Upper lobe of left lung (tissue), 6 donors: ENCODE results near the gene BRAT1. TPM values are rescaled to one million over a fixed set of nuclear protein-coding genes. Genes with fewer than 3 reads are reported as not detected.
"Not testable (repeated sequence)": the region's sequence is repeated elsewhere in the genome, so short reads cannot be mapped to it uniquely, and the experiment has no call there.

ENCODE experiments used
- ATAC-seq, 2 donors: fragments of 200-7000 bp; cut with Tn5 transposase; one replicate each; pipeline ENCODE4 v1.9.1; 2022; ENCODE audit warnings: mild to moderate bottlenecking in 2 of 2, moderate library complexity in 2 of 2; ENCODE audit not compliant: low FRiP score in 2 of 2
- DNase-seq, 2 donors: peaks; one replicate each; pipeline ENCODE4 v3.0.0-alpha.2; 2019 to 2020
- H3K27ac ChIP-seq, 4 donors: fragments of 200-600 bp; sonication (generic); one replicate each; pipeline ENCODE4 v1.5.1; 2016 to 2019
- H3K27me3 ChIP-seq, 4 donors: fragments of 200-600 bp; sonication (generic); one replicate each; pipeline ENCODE4 v1.5.1; 2017 to 2019
- H3K36me3 ChIP-seq, 4 donors: fragments of 200-600 bp; sonication (generic); one replicate each; pipeline ENCODE4 v1.5.1; 2016 to 2019
- H3K4me1 ChIP-seq, 4 donors: fragments of 200-600 bp; sonication (generic); one replicate each; pipeline ENCODE4 v1.5.1; 2018 to 2019
- H3K4me3 ChIP-seq, 4 donors: fragments of 200-600 bp; sonication (generic); one replicate each; pipeline ENCODE4 v1.5.1; 2017 to 2019; ENCODE audit warnings: mild to moderate bottlenecking in 2 of 4, moderate library complexity in 1 of 4
- H3K9me3 ChIP-seq, 4 donors: fragments of 200-600 bp; sonication (generic); one replicate each; pipeline ENCODE4 v1.5.1; 2018 to 2019
- EP300 ChIP-seq, 4 donors: sonication (generic); formaldehyde crosslinking; IDR thresholded peaks; one replicate each; pipeline ENCODE4 v1.5.1; 2017; ENCODE audit warnings: antibody characterized with exemption in 4 of 4, control low read depth in 2 of 4
- POLR2A ChIP-seq, 4 donors: fragments of 450-650 bp; IDR thresholded peaks; one replicate each; pipeline ENCODE4 v1.5.1; 2016 to 2017; ENCODE audit warnings: antibody characterized with exemption in 4 of 4, mild to moderate bottlenecking in 2 of 4
- POLR2AphosphoS5 ChIP-seq, 2 donors: sonication (generic); formaldehyde crosslinking; IDR thresholded peaks; one replicate each; pipeline ENCODE4 v1.5.1; 2017; ENCODE audit warnings: antibody characterized with exemption in 2 of 2
- WGBS, 2 donors: methylation state at CpG; one replicate each; pipeline ENCODE4 v1.1.5; 2017 to 2018; 5-methylcytosine and 5-hydroxymethylcytosine counted together
- total RNA-seq, 6 donors: library from RNA; depleted of rRNA in 4 of 6; stranded (reverse); fragments of >200 nt in 4 of 6; gene quantifications; one replicate each; pipeline versions ENCODE4 v1.1.0 to v1.2.1, GENCODE V29; 2016 to 2021
- TF ChIP-seq, protein P1 (sequence below), 6 experiments: fragments of 450-650 bp in 4 of 6; fragments of 200-600 bp in 2 of 6; sonication (generic) in 2 of 6; IDR thresholded peaks; one replicate each; pipeline ENCODE4 v1.5.1; 2016 to 2019; ENCODE audit warnings: antibody characterized with exemption in 6 of 6
- donor health status: DM: no; HTN: no; CAD: no; lungs with moderate emphysema.
- donor health status: DM: no; HTN: yes; CAD: no; lungs with severe emphysema.

The BRAT1 gene
- total RNA-seq, 6 donors from 2014 or later, result 23.9 to 68.3 (median 31.0) TPM

- no peaks in the 10 kb centered on the region for H3K9me3 ChIP-seq
- no peaks in the 10 kb centered on the region for H3K27me3 ChIP-seq
- no peak overlapping the region for H3K4me3 ChIP-seq
- TF ChIP-seq EP300 (IDR thresholded peaks at IDR 0.05), result no peak
- TF ChIP-seq, protein P1, sequence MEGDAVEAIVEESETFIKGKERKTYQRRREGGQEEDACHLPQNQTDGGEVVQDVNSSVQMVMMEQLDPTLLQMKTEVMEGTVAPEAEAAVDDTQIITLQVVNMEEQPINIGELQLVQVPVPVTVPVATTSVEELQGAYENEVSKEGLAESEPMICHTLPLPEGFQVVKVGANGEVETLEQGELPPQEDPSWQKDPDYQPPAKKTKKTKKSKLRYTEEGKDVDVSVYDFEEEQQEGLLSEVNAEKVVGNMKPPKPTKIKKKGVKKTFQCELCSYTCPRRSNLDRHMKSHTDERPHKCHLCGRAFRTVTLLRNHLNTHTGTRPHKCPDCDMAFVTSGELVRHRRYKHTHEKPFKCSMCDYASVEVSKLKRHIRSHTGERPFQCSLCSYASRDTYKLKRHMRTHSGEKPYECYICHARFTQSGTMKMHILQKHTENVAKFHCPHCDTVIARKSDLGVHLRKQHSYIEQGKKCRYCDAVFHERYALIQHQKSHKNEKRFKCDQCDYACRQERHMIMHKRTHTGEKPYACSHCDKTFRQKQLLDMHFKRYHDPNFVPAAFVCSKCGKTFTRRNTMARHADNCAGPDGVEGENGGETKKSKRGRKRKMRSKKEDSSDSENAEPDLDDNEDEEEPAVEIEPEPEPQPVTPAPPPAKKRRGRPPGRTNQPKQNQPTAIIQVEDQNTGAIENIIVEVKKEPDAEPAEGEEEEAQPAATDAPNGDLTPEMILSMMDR (IDR thresholded peaks at IDR 0.05), result no peak
- peaks cover 0 to 5% (median 1%) of the 10 kb centered on the region in 4 donors for H3K36me3 ChIP-seq
- H3K4me1 ChIP-seq, result peaks cover 8 to 17% (median 11%) of the 10 kb centered on the region in 4 donors
- ATAC-seq (no peak), DNase-seq (no peak)
- H3K27ac ChIP-seq, result no peak overlapping the region
- WGBS, 2 donors, result 68 to 93% methylated on average over 12 of the region's 12 CpGs
Measured at GRCh38 chr7:2564970-2565540, 9.7 kb upstream of the BRAT1 start.

DNA sequence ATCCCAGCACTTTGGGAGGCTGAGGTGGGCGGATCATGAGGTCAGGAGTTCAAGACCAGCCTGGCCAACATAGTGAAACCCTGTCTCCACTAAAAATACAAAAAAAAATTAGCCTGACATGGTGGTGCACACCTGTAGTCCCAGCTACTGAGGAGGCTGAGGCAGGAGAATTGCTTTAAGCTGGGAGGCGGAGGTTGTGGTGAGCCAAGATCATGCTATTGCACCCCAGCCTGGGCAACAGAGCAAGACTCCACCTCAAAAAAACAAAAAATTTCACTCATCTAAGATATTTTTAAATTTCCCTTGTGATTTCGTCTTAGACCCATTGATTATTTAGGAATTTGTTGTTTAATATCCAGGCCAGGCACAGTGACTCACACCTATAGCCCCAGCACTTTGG, 8.6 kb upstream of the BRAT1 start:
- H3K27ac ChIP-seq, H3K9me3 ChIP-seq, H3K36me3 ChIP-seq, H3K27me3 ChIP-seq, ATAC-seq, DNase-seq, H3K4me3 ChIP-seq: not testable (repeated sequence)
- WGBS, 2 donors, result 94 to 97% methylated on average over 3 of the region's 3 CpGs
- peaks cover 15 to 25% (median 19%) of the 10 kb centered on the region in 4 donors for H3K4me1 ChIP-seq

- WGBS, 2 donors, result 19 to 21% methylated on average over 11 to 18 of the region's 53 CpGs
- no peaks in the 10 kb centered on the region for H3K9me3 ChIP-seq
- peaks cover 0 to 3% (median 0%) of the 10 kb centered on the region in 4 donors for H3K36me3 ChIP-seq
- no peaks in the 10 kb centered on the region for H3K27me3 ChIP-seq
- peaks cover 24 to 44% (median 28%) of the 10 kb centered on the region in 4 donors for H3K4me1 ChIP-seq
- TF ChIP-seq, protein P1 (IDR thresholded peaks at IDR 0.05), result no peak
- TF ChIP-seq EP300 (IDR thresholded peaks at IDR 0.05), result no peak
- TF ChIP-seq POLR2AphosphoS5 (IDR thresholded peaks at IDR 0.05), result no peak
- TF ChIP-seq POLR2A (IDR thresholded peaks at IDR 0.05), result no peak
- no peak for ATAC-seq
- peak overlapping the region; percentile 65 to 86 (median 74) for H3K27ac ChIP-seq
- H3K4me3 ChIP-seq, result peak overlapping the region; percentile 64 to 100 (median 88)
- no peak for DNase-seq
Measured at GRCh38 chr7:2559283-2559950, 4.1 kb upstream of the BRAT1 start.

DNA sequence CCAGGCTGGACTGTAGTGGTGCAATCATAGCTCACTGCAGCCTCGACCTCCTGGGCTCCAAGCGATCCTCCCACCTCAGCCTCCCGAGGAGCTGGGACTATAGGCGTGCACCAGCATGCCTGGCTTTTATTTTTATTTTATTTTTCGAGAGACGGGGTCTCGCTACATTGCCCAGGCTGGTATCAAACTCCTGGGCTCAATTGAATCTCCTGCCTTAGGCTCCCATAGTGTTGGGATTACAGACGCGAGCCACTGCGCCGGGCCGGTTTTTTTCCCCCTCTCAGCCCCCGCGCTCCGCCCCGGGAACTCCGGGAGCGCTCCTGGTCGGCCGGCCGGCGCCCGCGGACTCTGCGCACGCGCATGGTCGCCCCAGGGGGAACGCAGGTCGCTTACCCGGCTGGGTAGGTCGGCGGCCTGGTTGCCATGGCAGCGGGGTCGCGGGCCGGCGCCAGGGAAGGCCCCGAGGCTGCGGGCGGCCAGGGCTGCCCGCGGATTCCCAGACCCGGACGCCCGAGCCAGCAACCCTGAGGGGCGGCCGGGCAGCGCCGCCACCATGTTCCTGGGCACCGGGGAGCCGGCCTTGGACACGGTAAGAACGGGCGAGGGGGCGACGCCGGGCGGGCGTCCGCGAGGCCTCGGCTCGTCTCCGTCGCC, 3.4 kb upstream of the BRAT1 start, which contains the start of gene IQCE:
TSS of gene IQCE (plus strand) at position 351 of the 654 bp plus-strand sequence. CDS start at position 554, 203 bp downstream.
- DNase-seq (peak; percentile 95 to 99), ATAC-seq (peak; percentile 89)
- H3K27ac ChIP-seq, result peak within 1 kb of the TSS; percentile 65 to 86 (median 74)
- H3K4me1 ChIP-seq, result peaks cover 31 to 51% (median 35%) of the 10 kb centered on the region in 4 donors
- peak within 1 kb of the TSS; percentile 64 to 100 (median 88) for H3K4me3 ChIP-seq
- TF ChIP-seq POLR2AphosphoS5 (IDR thresholded peaks at IDR 0.05) (peak; percentile 20 to 80), EP300 (IDR thresholded peaks at IDR 0.05) (peak in 1 of 4 donors; percentile 2), POLR2A (IDR thresholded peaks at IDR 0.05) (peak in 1 of 4 donors; percentile 54)
- TF ChIP-seq, protein P1 (IDR thresholded peaks at IDR 0.05), result peak in 1 of 6 experiments; percentile 18
- H3K27me3 ChIP-seq, result no peaks in the 10 kb centered on the region
- H3K36me3 ChIP-seq, result peaks cover 0 to 3% (median 0%) of the 10 kb centered on the region in 4 donors
- WGBS, 2 donors, result 1 to 5% methylated on average over 11 to 39 of the region's 66 CpGs
- H3K9me3 ChIP-seq, result no peaks in the 10 kb centered on the region

GRCh38 chr7:2554661-2555111, 638 bp downstream of the BRAT1 start:
- no peaks in the 10 kb centered on the region for H3K27me3 ChIP-seq
- peaks cover 0 to 17% (median 0%) of the 10 kb centered on the region in 4 donors for H3K36me3 ChIP-seq
- no peaks in the 10 kb centered on the region for H3K9me3 ChIP-seq
- no peak for TF ChIP-seq EP300 (IDR thresholded peaks at IDR 0.05)
- TF ChIP-seq, protein P1 (IDR thresholded peaks at IDR 0.05), result no peak
- TF ChIP-seq POLR2AphosphoS5 (IDR thresholded peaks at IDR 0.05), result no peak
- no peak for TF ChIP-seq POLR2A (IDR thresholded peaks at IDR 0.05)
- 3 to 13% methylated on average over 3 to 9 of the region's 12 CpGs for WGBS, 2 donors
- peak overlapping the region; percentile 70 to 94 (median 84) for H3K4me3 ChIP-seq
- peak overlapping the region; percentile 96 to 99 (median 98) for H3K27ac ChIP-seq
- peak in 1 of 2 donors; percentile 42 for DNase-seq
- H3K4me1 ChIP-seq, result peaks cover 26 to 44% (median 34%) of the 10 kb centered on the region in 4 donors
- ATAC-seq, result no peak
